Measurements from ENCODE around the gene NDUFAB1.

Gene NDUFAB1

DNA sequence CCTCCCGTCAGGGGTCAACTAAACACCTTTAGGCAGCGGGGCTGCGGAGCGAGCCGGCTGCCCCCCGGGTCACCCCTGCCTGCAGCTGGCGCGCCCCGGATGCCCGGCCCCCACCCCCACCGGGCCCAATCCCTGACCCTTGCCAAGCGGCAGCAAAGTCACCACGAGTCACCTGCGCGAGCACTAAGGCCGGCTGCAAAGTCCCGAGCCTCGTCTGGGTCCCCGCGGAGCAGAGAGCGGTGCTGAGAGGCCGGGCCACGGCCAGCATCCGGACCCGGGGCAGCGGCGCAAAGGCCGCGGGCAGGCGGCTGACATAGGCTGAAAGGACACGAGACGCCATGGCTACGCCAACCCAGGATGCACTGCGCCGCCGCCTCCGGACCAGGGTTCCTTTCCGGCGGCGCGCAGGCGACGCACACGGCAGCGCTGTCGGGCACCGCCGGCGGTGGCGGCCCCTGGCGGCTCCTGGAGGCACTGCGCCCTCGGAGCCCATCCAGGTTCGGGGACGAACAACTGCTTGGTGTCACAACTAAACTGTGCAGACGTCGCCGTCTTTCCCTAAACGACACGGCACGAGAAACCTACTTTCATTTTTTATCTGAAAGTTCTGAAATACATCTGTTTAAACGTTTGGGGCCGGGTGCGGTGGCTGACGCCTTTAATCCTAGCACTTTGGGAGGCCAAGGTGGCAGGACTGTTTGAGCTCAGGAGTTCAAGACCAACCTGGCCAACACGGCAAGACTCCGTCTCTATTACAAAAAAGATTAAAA, at the start of gene NDUFAB1:
Gene NDUFAB1 (minus strand): TSS at position 366 of the 770 bp plus-strand sequence. CDS start 26 bp downstream, at position 340.
- no peaks in the 10 kb centered on the region for H3K4me1 ChIP-seq (ENCODE audit: control insufficient read depth, insufficient read depth, low read length)
- H3K4me3 ChIP-seq (ENCODE audit: low read depth, low read length): peak within 1 kb of the TSS; percentile 99
- H3K36me3 ChIP-seq (ENCODE audit: control insufficient read depth in 2 of 2, insufficient read depth in 1 of 2, low read length in 2 of 2): peaks cover 16 to 33% of the 10 kb centered on the region in 2 experiments; a peak in 2 of 3 replicates
- H3K9me3 ChIP-seq (ENCODE audit: control insufficient read depth, insufficient read depth, low read depth, low read length): no peaks in the 10 kb centered on the region
- ChIA-PET POLR2A (interaction anchor here (0.8 to 1.5 kb wide), 2 partner anchors 45 to 83 kb away, joined by 3 to 5 read pairs; partner anchors contain the start of genes DCTN5, PALB2 and PLK1), CTCF (interaction anchor here (0.6 to 1.8 kb wide), 31 partner anchors 8 to 241 kb away, joined by 3 to 8 read pairs (median 4); partner anchors contain the start of genes DCTN5, EARS2, PALB2 and UBFD1)
- peak within 1 kb of the TSS; percentile 54; the same call in 1 of the 2 replicates for H3K27ac ChIP-seq (ENCODE audit: extremely low read depth, low read depth, low read length)
- TF ChIP-seq ZNF211 (tag by site-specific recombination; IDR thresholded peaks at IDR 0.05; ENCODE audit: low read depth): no peak
- TF ChIP-seq, protein P1, sequence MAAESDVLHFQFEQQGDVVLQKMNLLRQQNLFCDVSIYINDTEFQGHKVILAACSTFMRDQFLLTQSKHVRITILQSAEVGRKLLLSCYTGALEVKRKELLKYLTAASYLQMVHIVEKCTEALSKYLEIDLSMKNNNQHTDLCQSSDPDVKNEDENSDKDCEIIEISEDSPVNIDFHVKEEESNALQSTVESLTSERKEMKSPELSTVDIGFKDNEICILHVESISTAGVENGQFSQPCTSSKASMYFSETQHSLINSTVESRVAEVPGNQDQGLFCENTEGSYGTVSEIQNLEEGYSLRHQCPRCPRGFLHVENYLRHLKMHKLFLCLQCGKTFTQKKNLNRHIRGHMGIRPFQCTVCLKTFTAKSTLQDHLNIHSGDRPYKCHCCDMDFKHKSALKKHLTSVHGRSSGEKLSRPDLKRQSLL (tag by site-specific recombination; IDR thresholded peaks at IDR 0.05): no peak
- no peak for TF ChIP-seq ZNF423 (tag by site-specific recombination; IDR thresholded peaks at IDR 0.05)
- no peak for TF ChIP-seq ZNF416 (tag by site-specific recombination; IDR thresholded peaks at IDR 0.05)
- TF ChIP-seq OVOL3 (tag by site-specific recombination; IDR thresholded peaks at IDR 0.05): no peak
- peak; percentile 96 for TF ChIP-seq ZNF76 (tag by site-specific recombination; IDR thresholded peaks at IDR 0.05; ENCODE audit: borderline replicate concordance, low read depth)
- TF ChIP-seq, protein P2, sequence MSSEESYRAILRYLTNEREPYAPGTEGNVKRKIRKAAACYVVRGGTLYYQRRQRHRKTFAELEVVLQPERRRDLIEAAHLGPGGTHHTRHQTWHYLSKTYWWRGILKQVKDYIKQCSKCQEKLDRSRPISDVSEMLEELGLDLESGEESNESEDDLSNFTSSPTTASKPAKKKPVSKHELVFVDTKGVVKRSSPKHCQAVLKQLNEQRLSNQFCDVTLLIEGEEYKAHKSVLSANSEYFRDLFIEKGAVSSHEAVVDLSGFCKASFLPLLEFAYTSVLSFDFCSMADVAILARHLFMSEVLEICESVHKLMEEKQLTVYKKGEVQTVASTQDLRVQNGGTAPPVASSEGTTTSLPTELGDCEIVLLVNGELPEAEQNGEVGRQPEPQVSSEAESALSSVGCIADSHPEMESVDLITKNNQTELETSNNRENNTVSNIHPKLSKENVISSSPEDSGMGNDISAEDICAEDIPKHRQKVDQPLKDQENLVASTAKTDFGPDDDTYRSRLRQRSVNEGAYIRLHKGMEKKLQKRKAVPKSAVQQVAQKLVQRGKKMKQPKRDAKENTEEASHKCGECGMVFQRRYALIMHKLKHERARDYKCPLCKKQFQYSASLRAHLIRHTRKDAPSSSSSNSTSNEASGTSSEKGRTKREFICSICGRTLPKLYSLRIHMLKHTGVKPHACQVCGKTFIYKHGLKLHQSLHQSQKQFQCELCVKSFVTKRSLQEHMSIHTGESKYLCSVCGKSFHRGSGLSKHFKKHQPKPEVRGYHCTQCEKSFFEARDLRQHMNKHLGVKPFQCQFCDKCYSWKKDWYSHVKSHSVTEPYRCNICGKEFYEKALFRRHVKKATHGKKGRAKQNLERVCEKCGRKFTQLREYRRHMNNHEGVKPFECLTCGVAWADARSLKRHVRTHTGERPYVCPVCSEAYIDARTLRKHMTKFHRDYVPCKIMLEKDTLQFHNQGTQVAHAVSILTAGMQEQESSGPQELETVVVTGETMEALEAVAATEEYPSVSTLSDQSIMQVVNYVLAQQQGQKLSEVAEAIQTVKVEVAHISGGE (tag by site-specific recombination; conservative IDR thresholded peaks at IDR 0.05; ENCODE audit: low read depth): peak; percentile 93
- TF ChIP-seq, protein P3, sequence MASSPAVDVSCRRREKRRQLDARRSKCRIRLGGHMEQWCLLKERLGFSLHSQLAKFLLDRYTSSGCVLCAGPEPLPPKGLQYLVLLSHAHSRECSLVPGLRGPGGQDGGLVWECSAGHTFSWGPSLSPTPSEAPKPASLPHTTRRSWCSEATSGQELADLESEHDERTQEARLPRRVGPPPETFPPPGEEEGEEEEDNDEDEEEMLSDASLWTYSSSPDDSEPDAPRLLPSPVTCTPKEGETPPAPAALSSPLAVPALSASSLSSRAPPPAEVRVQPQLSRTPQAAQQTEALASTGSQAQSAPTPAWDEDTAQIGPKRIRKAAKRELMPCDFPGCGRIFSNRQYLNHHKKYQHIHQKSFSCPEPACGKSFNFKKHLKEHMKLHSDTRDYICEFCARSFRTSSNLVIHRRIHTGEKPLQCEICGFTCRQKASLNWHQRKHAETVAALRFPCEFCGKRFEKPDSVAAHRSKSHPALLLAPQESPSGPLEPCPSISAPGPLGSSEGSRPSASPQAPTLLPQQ (tag by site-specific recombination; IDR thresholded peaks at IDR 0.05): peak; percentile 62; the same call in 1 of the 2 replicates
- TF ChIP-seq ZNF335 (tag by site-specific recombination; conservative IDR thresholded peaks at IDR 0.05): peak; percentile 82
- TF ChIP-seq, protein P4, sequence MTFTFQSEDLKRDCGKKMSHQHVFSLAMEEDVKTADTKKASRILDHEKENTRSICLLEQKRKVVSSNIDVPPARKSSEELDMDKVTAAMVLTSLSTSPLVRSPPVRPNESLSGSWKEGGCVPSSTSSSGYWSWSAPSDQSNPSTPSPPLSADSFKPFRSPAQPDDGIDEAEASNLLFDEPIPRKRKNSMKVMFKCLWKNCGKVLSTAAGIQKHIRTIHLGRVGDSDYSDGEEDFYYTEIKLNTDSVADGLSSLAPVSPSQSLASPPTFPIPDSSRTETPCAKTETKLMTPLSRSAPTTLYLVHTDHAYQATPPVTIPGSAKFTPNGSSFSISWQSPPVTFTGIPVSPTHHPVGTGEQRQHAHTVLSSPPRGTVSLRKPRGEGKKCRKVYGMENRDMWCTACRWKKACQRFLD (tag by site-specific recombination; IDR thresholded peaks at IDR 0.05): no peak
- TF ChIP-seq ZSCAN23 (tag by site-specific recombination; IDR thresholded peaks at IDR 0.05): no peak
- no peak for TF ChIP-seq ZNF544 (tag by site-specific recombination; IDR thresholded peaks at IDR 0.05)
- TF ChIP-seq, protein P5, sequence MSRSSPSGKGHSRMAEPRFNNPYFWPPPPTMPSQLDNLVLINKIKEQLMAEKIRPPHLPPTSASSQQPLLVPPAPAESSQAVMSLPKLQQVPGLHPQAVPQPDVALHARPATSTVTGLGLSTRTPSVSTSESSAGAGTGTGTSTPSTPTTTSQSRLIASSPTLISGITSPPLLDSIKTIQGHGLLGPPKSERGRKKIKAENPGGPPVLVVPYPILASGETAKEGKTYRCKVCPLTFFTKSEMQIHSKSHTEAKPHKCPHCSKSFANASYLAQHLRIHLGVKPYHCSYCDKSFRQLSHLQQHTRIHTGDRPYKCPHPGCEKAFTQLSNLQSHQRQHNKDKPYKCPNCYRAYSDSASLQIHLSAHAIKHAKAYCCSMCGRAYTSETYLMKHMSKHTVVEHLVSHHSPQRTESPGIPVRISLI (tag by site-specific recombination; IDR thresholded peaks at IDR 0.05): no peak
- TF ChIP-seq ZNF239 (tag by site-specific recombination; IDR thresholded peaks at IDR 0.05): no peak
- no peak for TF ChIP-seq ZNF214 (tag by site-specific recombination; IDR thresholded peaks at IDR 0.05; ENCODE audit: borderline replicate concordance)
- no peak for TF ChIP-seq ZNF292 (tag by site-specific recombination; IDR thresholded peaks at IDR 0.05; ENCODE audit: borderline replicate concordance, low read depth)
- TF ChIP-seq SCRT2 (tag by site-specific recombination; IDR thresholded peaks at IDR 0.05): no peak
- TF ChIP-seq SCRT1 (tag by site-specific recombination; IDR thresholded peaks at IDR 0.05; ENCODE audit: borderline replicate concordance): no peak
- TF ChIP-seq ZBTB20 (tag by site-specific recombination; IDR thresholded peaks at IDR 0.05): peak; percentile 60; the same call in 1 of the 2 replicates
- TF ChIP-seq, protein P6, sequence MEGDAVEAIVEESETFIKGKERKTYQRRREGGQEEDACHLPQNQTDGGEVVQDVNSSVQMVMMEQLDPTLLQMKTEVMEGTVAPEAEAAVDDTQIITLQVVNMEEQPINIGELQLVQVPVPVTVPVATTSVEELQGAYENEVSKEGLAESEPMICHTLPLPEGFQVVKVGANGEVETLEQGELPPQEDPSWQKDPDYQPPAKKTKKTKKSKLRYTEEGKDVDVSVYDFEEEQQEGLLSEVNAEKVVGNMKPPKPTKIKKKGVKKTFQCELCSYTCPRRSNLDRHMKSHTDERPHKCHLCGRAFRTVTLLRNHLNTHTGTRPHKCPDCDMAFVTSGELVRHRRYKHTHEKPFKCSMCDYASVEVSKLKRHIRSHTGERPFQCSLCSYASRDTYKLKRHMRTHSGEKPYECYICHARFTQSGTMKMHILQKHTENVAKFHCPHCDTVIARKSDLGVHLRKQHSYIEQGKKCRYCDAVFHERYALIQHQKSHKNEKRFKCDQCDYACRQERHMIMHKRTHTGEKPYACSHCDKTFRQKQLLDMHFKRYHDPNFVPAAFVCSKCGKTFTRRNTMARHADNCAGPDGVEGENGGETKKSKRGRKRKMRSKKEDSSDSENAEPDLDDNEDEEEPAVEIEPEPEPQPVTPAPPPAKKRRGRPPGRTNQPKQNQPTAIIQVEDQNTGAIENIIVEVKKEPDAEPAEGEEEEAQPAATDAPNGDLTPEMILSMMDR (tag by site-specific recombination; IDR thresholded peaks at IDR 0.05): peak; percentile 97
- no peak; the same call in 1 of the 2 replicates for TF ChIP-seq REPIN1 (tag by site-specific recombination; IDR thresholded peaks at IDR 0.05; ENCODE audit: low read depth)
- TF ChIP-seq, protein P7, sequence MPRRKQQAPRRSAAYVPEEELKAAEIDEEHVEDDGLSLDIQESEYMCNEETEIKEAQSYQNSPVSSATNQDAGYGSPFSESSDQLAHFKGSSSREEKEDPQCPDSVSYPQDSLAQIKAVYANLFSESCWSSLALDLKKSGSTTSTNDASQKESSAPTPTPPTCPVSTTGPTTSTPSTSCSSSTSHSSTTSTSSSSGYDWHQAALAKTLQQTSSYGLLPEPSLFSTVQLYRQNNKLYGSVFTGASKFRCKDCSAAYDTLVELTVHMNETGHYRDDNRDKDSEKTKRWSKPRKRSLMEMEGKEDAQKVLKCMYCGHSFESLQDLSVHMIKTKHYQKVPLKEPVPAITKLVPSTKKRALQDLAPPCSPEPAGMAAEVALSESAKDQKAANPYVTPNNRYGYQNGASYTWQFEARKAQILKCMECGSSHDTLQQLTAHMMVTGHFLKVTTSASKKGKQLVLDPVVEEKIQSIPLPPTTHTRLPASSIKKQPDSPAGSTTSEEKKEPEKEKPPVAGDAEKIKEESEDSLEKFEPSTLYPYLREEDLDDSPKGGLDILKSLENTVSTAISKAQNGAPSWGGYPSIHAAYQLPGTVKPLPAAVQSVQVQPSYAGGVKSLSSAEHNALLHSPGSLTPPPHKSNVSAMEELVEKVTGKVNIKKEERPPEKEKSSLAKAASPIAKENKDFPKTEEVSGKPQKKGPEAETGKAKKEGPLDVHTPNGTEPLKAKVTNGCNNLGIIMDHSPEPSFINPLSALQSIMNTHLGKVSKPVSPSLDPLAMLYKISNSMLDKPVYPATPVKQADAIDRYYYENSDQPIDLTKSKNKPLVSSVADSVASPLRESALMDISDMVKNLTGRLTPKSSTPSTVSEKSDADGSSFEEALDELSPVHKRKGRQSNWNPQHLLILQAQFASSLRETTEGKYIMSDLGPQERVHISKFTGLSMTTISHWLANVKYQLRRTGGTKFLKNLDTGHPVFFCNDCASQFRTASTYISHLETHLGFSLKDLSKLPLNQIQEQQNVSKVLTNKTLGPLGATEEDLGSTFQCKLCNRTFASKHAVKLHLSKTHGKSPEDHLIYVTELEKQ (tag by site-specific recombination; IDR thresholded peaks at IDR 0.05; ENCODE audit: borderline replicate concordance): no peak

Measured in HEK293 (cell line).